ENCODE measurements around the gene CDT1.

- TF ChIP-seq EZH2 (IDR thresholded peaks at IDR 0.05; ENCODE audit: low read length, unreplicated experiment): no peak
- peak; percentile 70 for TF ChIP-seq CTCF (conservative IDR thresholded peaks at IDR 0.05; ENCODE audit: low read depth, low read length)
- no peak for TF ChIP-seq EZH2phosphoT487 (IDR thresholded peaks at IDR 0.05; ENCODE audit: borderline replicate concordance, low read length)
Measured at GRCh38 chr16:88785106-88785924, 18.3 kb upstream of the CDT1 start, which contains the start of gene PIEZO1.

Data from PC-3 (cell line).